NCI-H2081 treated with DMSO at 0.1 percent for 48 hours (cell line): ENCODE measurements around the gene ARMC2.

Experiments
- DNase-seq: peaks from one replicate; lab custom pipeline; 2025; lab: John Stamatoyannopoulos, UW

The ARMC2 gene

DNA sequence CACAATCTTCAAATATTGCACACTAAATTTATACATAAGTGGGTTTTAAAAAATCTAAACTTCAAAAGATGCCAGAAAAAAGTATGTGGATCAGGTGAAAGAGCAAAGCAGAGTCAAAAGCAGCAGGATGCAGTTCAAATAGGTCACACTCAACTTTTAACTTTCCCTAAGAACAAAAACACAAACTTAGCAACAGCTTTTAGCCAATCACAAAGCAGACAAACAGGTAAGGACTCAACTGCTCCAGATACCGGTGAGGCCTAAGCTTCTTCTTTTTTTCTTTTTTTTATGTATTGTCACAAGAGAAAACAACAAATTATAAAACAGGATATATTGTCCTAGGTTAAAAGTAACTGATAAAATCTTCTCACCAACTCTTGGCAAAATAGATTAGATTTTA is 171.7 kb downstream of the ARMC2 start:
- no peak for DNase-seq

DNA sequence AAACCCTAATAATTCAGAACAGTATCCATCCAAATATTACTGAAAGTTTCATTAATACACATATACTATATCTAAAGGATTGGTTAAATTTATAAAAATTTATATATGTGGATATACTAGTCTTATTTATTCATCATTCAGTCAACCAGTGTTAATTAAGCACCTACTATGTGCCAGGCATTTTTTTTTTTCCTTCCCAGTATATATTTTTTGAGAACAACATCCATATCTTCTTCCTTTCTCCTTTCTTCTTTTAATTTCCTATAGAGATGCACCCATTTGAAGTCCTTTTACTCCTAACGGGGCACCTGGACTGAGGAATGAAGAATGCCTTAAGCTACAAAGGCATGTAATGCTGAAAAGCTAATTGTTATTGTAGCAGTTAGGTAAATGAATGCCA is 173.6 kb downstream of the ARMC2 start:
- DNase-seq = no peak

DNA sequence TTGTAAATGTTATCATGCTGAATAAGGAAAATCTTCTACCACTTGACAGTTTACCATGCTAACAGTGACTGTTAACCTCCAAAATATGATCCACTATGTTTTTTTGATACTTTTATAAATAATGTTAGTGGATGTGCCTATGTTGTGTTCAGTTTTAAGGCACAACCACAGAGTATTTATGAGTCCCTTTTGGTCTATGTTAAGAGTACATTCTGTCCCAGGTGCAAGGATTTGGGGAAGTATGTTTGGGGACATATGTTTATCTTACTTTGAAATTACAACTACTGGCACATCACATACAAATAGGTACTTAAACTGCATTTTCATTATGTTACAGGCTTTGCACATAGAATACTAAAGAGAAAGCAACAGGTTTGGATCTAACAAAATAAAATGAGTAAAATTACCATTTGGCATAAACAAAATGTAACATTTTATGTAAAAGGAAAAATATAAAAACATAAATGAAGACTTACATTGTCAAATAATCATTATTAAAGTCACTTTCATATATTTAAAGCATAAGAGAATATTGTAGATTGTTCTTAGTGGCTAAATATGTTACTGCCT is 175.2 kb downstream of the ARMC2 start:
- DNase-seq = no peak
